ENCODE data around the gene IRF2.
"Not testable (repeated sequence)": the region's sequence is repeated elsewhere in the genome, so short reads cannot be mapped to it uniquely, and the experiment has no call there.

IRF2 gene

GRCh38 chr4:184346682-184347081 is 127.7 kb downstream of the IRF2 start:
- DNase-seq (ENCODE audit: low spot score) = no peak

- DNase-seq (ENCODE audit: low spot score) = not testable (repeated sequence)
These were observed 128.1 kb downstream of the IRF2 start for GRCh38 chr4:184346273-184346672.

GRCh38 chr4:184345573-184345922 is 128.8 kb downstream of the IRF2 start:
- no peak for DNase-seq (ENCODE audit: low spot score)

GRCh38 chr4:184344899-184345572 is 129.3 kb downstream of the IRF2 start:
- no peak for DNase-seq (ENCODE audit: low spot score)

- no peak for DNase-seq (ENCODE audit: low spot score)
These were observed 129.9 kb downstream of the IRF2 start for GRCh38 chr4:184344435-184344834.

- DNase-seq (ENCODE audit: low spot score) = peak; percentile 16
These were observed 130.7 kb downstream of the IRF2 start for GRCh38 chr4:184343502-184344177.

GRCh38 chr4:184342857-184343237 is 131.5 kb downstream of the IRF2 start:
- not testable (repeated sequence) for DNase-seq (ENCODE audit: low spot score)

- DNase-seq (ENCODE audit: low spot score) = no peak
These were observed 132.0 kb downstream of the IRF2 start for GRCh38 chr4:184342167-184342856.

- not testable (repeated sequence) for DNase-seq (ENCODE audit: low spot score)
These were observed 134.8 kb downstream of the IRF2 start for GRCh38 chr4:184339398-184340193.

- no peak for DNase-seq (ENCODE audit: low spot score)
These were observed 136.4 kb downstream of the IRF2 start for GRCh38 chr4:184337907-184338306.

Data from HuH-7 (cell line).